Left lung (tissue), 10 donors: ENCODE measurements around the gene KCNE1. TPM values are rescaled to one million over a fixed set of nuclear protein-coding genes. Genes with fewer than 3 reads are reported as not detected.
A peak's percentile ranks its signal among the peaks of the same experiment; 100 is the strongest.

Source experiments
- ATAC-seq: fragments of 200-7000 bp; cut with Tn5 transposase; one replicate; pipeline ENCODE4 v1.9.1; 2020; ENCODE audit warnings: moderate library complexity
- DNase-seq, 4 donors: peaks; one replicate each; pipeline ENCODE4 v3.0.0-alpha.2; 2013 to 2020
- H3K27ac ChIP-seq, 2 donors: fragments of 200-600 bp; sonication (generic) in 1 of 2; one replicate each; pipeline versions ENCODE4 v1.5.0 to v1.8.0; 2020 to 2021
- H3K27me3 ChIP-seq, 2 donors: fragments of 200-600 bp; sonication (generic) in 1 of 2; one replicate each; pipeline versions ENCODE4 v1.5.0 to v1.8.0; 2020 to 2021
- H3K36me3 ChIP-seq, 2 donors: fragments of 200-600 bp; sonication (generic) in 1 of 2; one replicate each; pipeline versions ENCODE4 v1.5.0 to v1.8.0; 2020 to 2021
- H3K4me1 ChIP-seq, 2 donors: fragments of 200-600 bp; one replicate each; pipeline ENCODE4 v1.8.0; 2021
- H3K4me3 ChIP-seq, 2 donors: fragments of 200-600 bp; sonication (generic) in 1 of 2; one replicate each; pipeline versions ENCODE4 v1.5.0 to v1.8.0; 2020 to 2021; ENCODE audit warnings: mild to moderate bottlenecking in 1 of 2
- H3K9me3 ChIP-seq, 2 donors: fragments of 200-600 bp; sonication (generic) in 1 of 2; one replicate each; pipeline versions ENCODE4 v1.5.0 to v1.8.0; 2020 to 2021
- CTCF ChIP-seq, 2 donors: fragments of 200-600 bp; sonication (generic) in 1 of 2; IDR thresholded peaks; one replicate each; pipeline versions ENCODE4 v1.5.0 to v1.8.0; 2021; ENCODE audit warnings: antibody characterized with exemption in 2 of 2
- intact Hi-C, 2 donors: fragments of 100-400 bp; cut with DNase I; formaldehyde crosslinking; loops; one replicate each; pipeline versions ENCODE4 v1.11.2 to v1.14.2; 2022
- polyA plus RNA-seq, 6 donors: library from polyadenylated mRNA; unstranded; fragments of 120-200 nt; gene quantifications; one replicate each; pipeline ENCODE4 v1.2.1, GENCODE V29; 2013; ENCODE audit not compliant: insufficient read length in 6 of 6
- total RNA-seq, 2 donors: library from RNA; stranded (reverse); fragmentation: NEBNext Ultra II Directional; extraction: Animal tissue kit (Norgen Biotek cat#: 25700); gene quantifications; one replicate each; pipeline ENCODE4 v1.2.1, GENCODE V29; 2021
- donor health status: DM: no; HTN: yes; CAD: no.
- donor health status: DM: no; HTN: no; CAD: no.

Gene KCNE1
- total and polyA plus RNA-seq, 8 donors: 0.19 to 21.2 (median 2.2) TPM

GRCh38 chr21:34545079-34545884 is 33.3 kb upstream of the KCNE1 start:
- Histone ChIP-seq H3K27ac (peak overlapping the region; percentile 82 to 87), H3K27me3 (no peaks in the 10 kb centered on the region), H3K36me3 (no peaks in the 10 kb centered on the region), H3K4me1 (peaks cover 17 to 43% of the 10 kb centered on the region in 2 donors), H3K4me3 (no peak overlapping the region), H3K9me3 (no peaks in the 10 kb centered on the region)
- peak in 1 of 4 donors; percentile 81 for DNase-seq
- ATAC-seq: peak; percentile 83
- TF ChIP-seq CTCF (IDR thresholded peaks at IDR 0.05): no peak
- intact Hi-C loops: no loop called here

- Histone ChIP-seq H3K9me3 (no peaks in the 10 kb centered on the region), H3K27me3 (no peaks in the 10 kb centered on the region), H3K27ac (peak overlapping the region in 1 of 2 donors; percentile 87), H3K4me1 (peaks cover 17 to 43% of the 10 kb centered on the region in 2 donors), H3K4me3 (no peak overlapping the region), H3K36me3 (no peaks in the 10 kb centered on the region)
- DNase-seq: no peak
- intact Hi-C loops: no loop called here
- peak; percentile 61 for ATAC-seq
- peak; percentile 27 to 72 for TF ChIP-seq CTCF (IDR thresholded peaks at IDR 0.05)
These were observed 32.1 kb upstream of the KCNE1 start for GRCh38 chr21:34544032-34544496.

GRCh38 chr21:34543017-34543416 is 31.0 kb upstream of the KCNE1 start:
- no peaks in the 10 kb centered on the region for H3K36me3 ChIP-seq
- H3K4me1 ChIP-seq: peaks cover 17 to 48% of the 10 kb centered on the region in 2 donors
- TF ChIP-seq CTCF (IDR thresholded peaks at IDR 0.05): no peak
- intact Hi-C loops: no loop called here
- no peaks in the 10 kb centered on the region for H3K9me3 ChIP-seq
- no peak overlapping the region for H3K4me3 ChIP-seq
- no peak overlapping the region for H3K27ac ChIP-seq
- ATAC-seq (no peak), DNase-seq (no peak)
- no peaks in the 10 kb centered on the region for H3K27me3 ChIP-seq

- ATAC-seq (no peak), DNase-seq (no peak)
- Histone ChIP-seq H3K4me3 (no peak overlapping the region), H3K9me3 (no peaks in the 10 kb centered on the region), H3K27me3 (no peaks in the 10 kb centered on the region), H3K4me1 (peaks cover 3 to 34% of the 10 kb centered on the region in 2 donors), H3K36me3 (no peaks in the 10 kb centered on the region), H3K27ac (no peak overlapping the region)
- TF ChIP-seq CTCF (IDR thresholded peaks at IDR 0.05): no peak
- intact Hi-C loops: no loop called here
These were observed 28.2 kb upstream of the KCNE1 start for GRCh38 chr21:34540206-34540605.

GRCh38 chr21:34537838-34538237 is 25.8 kb upstream of the KCNE1 start:
- ATAC-seq (no peak), DNase-seq (no peak)
- H3K4me3 ChIP-seq: no peak overlapping the region
- H3K27ac ChIP-seq: no peak overlapping the region
- H3K27me3 ChIP-seq: no peaks in the 10 kb centered on the region
- no peaks in the 10 kb centered on the region for H3K9me3 ChIP-seq
- peaks cover 0 to 30% of the 10 kb centered on the region in 2 donors for H3K4me1 ChIP-seq
- TF ChIP-seq CTCF (IDR thresholded peaks at IDR 0.05): no peak
- H3K36me3 ChIP-seq: no peaks in the 10 kb centered on the region
- intact Hi-C loops: no loop called here
